GM19238 (cell line): Measurements from ENCODE around the gene GIPC1.

Source experiments
- DNase-seq: peaks from one replicate; pipeline ENCODE4 v3.0.0; 2011; ENCODE audit warnings: low spot score; ENCODE audit not compliant: insufficient read length

The GIPC1 gene

GRCh38 chr19:14437578-14438140 lies 58.3 kb downstream of the GIPC1 start:
- DNase-seq: no peak

GRCh38 chr19:14435320-14436050 lies 60.4 kb downstream of the GIPC1 start:
- DNase-seq: no peak

GRCh38 chr19:14434543-14435319 lies 61.2 kb downstream of the GIPC1 start:
- no peak for DNase-seq

DNA sequence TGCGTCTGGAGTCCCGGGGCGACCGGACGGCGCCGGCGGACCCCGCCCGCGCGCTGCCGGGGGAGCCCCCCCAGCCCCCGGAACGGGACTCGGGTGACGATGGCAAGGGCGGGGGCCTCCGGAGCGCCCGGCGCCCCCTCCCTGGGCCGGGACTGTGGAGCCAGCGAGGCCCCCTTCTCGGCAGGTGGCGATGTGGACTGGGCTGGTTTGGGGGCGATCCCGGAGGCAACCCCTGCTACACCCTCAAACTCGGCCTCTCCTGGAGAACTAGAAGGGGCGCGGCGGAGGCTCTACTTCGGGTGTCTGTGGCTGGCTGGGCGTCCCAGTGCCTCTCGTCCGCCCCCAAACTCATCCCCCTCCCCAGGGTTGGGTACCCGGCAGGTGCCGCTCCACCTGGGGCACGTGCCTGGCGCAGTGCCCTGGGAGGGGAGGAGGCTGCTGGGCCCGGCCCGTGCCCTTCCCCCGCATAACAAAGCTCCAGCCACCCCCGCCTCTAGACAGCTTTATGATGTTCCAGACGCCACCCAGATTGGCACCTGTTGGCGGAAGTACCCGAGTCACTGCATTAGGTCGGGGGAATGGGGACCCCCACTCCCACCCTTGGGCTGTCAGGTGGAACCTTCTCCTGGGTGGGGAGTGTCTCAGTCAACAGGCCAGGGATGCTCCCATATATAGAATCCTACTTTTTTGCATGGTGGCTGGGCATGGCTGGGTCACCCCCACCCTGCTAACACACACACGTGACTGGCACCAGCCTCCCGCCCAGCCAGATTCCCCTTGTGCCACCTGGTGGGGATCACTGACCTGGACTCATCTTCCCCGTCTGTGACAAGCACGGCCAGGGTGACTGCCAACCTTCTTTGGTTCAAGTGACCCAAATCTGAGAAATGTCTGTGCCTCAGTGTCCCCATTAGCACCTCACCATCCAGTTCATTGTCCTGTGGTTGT lies 62.1 kb downstream of the GIPC1 start:
- no peak for DNase-seq

DNA sequence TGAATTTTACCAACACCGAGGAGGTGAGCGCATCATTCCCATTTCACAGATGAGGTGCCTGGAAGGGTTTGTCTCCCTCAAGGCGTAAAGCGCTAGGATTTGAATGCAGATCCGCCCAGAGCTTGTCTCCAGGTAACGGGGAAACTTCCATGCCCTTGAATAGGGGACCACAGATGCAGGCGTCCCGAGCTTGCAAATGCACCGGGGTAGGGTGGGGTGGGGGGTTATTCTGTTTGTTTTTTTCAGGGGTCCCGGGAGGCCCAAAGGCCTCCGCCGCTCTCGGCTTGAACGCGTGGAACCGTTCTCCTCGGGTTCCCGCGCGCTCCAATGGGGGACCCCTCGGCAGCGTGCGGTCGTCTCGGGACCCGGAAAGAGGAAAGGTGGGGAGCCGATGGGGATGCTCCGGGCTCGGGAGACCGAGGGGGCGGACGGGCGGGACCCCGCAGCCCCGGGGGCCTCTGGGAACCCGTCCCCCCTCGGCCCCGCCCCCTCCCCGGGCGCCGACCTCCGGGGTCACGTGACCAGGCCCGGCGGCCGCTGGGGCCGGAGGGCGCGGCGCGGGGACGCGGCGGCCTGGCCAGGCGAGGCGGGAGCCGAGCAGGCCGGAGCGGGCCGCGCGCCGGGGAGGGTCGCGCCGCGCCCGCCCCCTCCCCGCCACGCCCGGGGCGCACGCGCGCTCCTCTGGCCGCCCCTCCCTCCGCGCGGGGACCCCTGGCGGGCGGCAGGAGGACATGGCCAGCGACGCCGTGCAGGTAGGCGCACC lies 63.0 kb downstream of the GIPC1 start, which contains the start of gene PKN1:
PKN1 (plus strand) TSS at position 516 of the 763 bp plus-strand sequence; CDS start at position 732, 216 bp downstream.
- DNase-seq: peak; percentile 73

DNA sequence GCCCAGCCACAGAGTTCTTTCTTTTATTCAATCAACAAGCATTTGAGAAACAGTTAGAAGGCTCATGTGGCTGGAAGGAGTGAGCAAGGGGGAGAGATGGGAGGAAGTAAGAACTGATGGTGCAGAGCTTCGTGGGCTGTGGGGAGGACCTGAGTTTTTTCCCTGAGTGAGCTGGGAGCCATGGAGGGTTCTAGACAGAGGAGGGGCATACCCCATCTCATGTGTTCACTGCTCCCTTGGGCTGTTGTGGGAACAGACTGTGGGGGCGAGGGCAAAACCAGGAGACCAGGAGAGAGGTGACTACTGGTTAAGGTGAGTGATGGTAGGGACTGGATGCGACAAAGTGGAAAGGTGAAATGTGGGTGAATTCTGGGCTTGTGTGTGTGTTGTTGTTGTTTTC lies 65.2 kb downstream of the GIPC1 start:
- DNase-seq: no peak

- no peak for DNase-seq
Observed at GRCh38 chr19:14428882-14429416, 67.0 kb downstream of the GIPC1 start.
